WERI-Rb-1 (cell line): ENCODE measurements around the gene PLSCR3.

Source experiments
- DNase-seq: peaks from one replicate; pipeline ENCODE4 v3.0.0-alpha.2; 2020
- H3K27ac ChIP-seq: fragments of 250-450 bp; sonication (Bioruptor Pico); 2 replicates; pipeline ENCODE4 v1.5.1; 2020; ENCODE audit warnings: mild to moderate bottlenecking, moderate library complexity
- H3K27me3 ChIP-seq: fragments of 250-450 bp; sonication (Bioruptor Pico); 2 replicates; pipeline ENCODE4 v1.5.1; 2021; ENCODE audit warnings: mild to moderate bottlenecking, low read depth, moderate library complexity; ENCODE audit not compliant: insufficient read depth, severe bottlenecking
- H3K36me3 ChIP-seq: fragments of 250-450 bp; sonication (Bioruptor Pico); 2 replicates; pipeline ENCODE4 v1.5.1; 2020; ENCODE audit warnings: mild to moderate bottlenecking, moderate library complexity
- H3K4me3 ChIP-seq: 2 replicates; pipeline ENCODE4 v1.5.1; 2011; ENCODE audit warnings: low read depth, mild to moderate bottlenecking, control low read depth, low read length
- H3K9me3 ChIP-seq: fragments of 250-450 bp; sonication (Bioruptor Pico); 2 replicates; pipeline ENCODE4 v1.5.1; 2021; ENCODE audit warnings: mild to moderate bottlenecking, moderate library complexity; ENCODE audit not compliant: severe bottlenecking
- CTCF ChIP-seq: IDR thresholded peaks from 2 replicates; pipeline ENCODE4 v1.5.1; 2011; ENCODE audit warnings: low read depth, mild to moderate bottlenecking, control low read depth, inconsistent platforms, low read length

Gene PLSCR3

GRCh38 chr17:7411427-7411750 is 17.1 kb upstream of the PLSCR3 start:
- H3K27me3 ChIP-seq = no peaks in the 10 kb centered on the region
- peaks cover 22% of the 10 kb centered on the region for H3K36me3 ChIP-seq
- no peaks in the 10 kb centered on the region for H3K9me3 ChIP-seq
- no peak overlapping the region for H3K27ac ChIP-seq
- no peak overlapping the region for H3K4me3 ChIP-seq
- DNase-seq = no peak
- TF ChIP-seq CTCF = no peak

- H3K4me3 ChIP-seq = no peak overlapping the region
- peaks cover 19% of the 10 kb centered on the region for H3K36me3 ChIP-seq
- H3K9me3 ChIP-seq = no peaks in the 10 kb centered on the region
- no peak for TF ChIP-seq CTCF
- no peak for DNase-seq
- H3K27ac ChIP-seq = no peak overlapping the region
- no peaks in the 10 kb centered on the region for H3K27me3 ChIP-seq
These were observed 16.5 kb upstream of the PLSCR3 start for GRCh38 chr17:7410634-7411426.

GRCh38 chr17:7409716-7410115 is 15.4 kb upstream of the PLSCR3 start:
- peaks cover 13% of the 10 kb centered on the region for H3K36me3 ChIP-seq
- TF ChIP-seq CTCF = no peak
- H3K4me3 ChIP-seq = no peak overlapping the region
- H3K9me3 ChIP-seq = no peaks in the 10 kb centered on the region
- no peaks in the 10 kb centered on the region for H3K27me3 ChIP-seq
- DNase-seq = no peak
- H3K27ac ChIP-seq = no peak overlapping the region

GRCh38 chr17:7408863-7409262 is 14.5 kb upstream of the PLSCR3 start:
- Histone ChIP-seq H3K4me3 (no peak overlapping the region), H3K9me3 (no peaks in the 10 kb centered on the region), H3K27me3 (no peaks in the 10 kb centered on the region), H3K27ac (no peak overlapping the region), H3K36me3 (peaks cover 13% of the 10 kb centered on the region)
- no peak for DNase-seq
- TF ChIP-seq CTCF = no peak

GRCh38 chr17:7408252-7408727 is 14.0 kb upstream of the PLSCR3 start:
- no peak overlapping the region for H3K4me3 ChIP-seq
- no peak overlapping the region for H3K27ac ChIP-seq
- no peaks in the 10 kb centered on the region for H3K27me3 ChIP-seq
- H3K36me3 ChIP-seq = peaks cover 13% of the 10 kb centered on the region
- no peak for DNase-seq
- no peak for TF ChIP-seq CTCF
- no peaks in the 10 kb centered on the region for H3K9me3 ChIP-seq
